Endodermal cell (in vitro differentiated cells): ENCODE measurements around the gene SLIT3. TPM values are rescaled to one million over a fixed set of nuclear protein-coding genes. Genes with fewer than 3 reads are reported as not detected.

Source experiments
- DNase-seq: peaks from one replicate; pipeline ENCODE4 v3.0.0-alpha.2; 2017
- H3K27ac ChIP-seq: 2 replicates; pipeline ENCODE4 v1.5.1; 2013; ENCODE audit warnings: mild to moderate bottlenecking, low read depth, low read length, moderate library complexity
- H3K27me3 ChIP-seq: 2 replicates; pipeline ENCODE4 v1.6.1; 2013; ENCODE audit warnings: mild to moderate bottlenecking, low read length, moderate library complexity; ENCODE audit not compliant: insufficient read depth, control insufficient read depth, poor library complexity, severe bottlenecking
- H3K36me3 ChIP-seq: 2 replicates; pipeline ENCODE4 v1.7.0; 2013; ENCODE audit warnings: mild to moderate bottlenecking, low read length, moderate library complexity; ENCODE audit not compliant: control insufficient read depth, insufficient read depth
- H3K4me1 ChIP-seq: one replicate; pipeline ENCODE4 v1.7.0; 2013; ENCODE audit warnings: low read length; ENCODE audit not compliant: control insufficient read depth, insufficient read depth
- H3K4me3 ChIP-seq: 2 replicates; pipeline ENCODE4 v1.5.1; 2013; ENCODE audit warnings: mild to moderate bottlenecking, low read length, moderate library complexity
- H3K9ac ChIP-seq: 2 replicates; pipeline ENCODE4 v1.6.1; 2013; ENCODE audit warnings: mild to moderate bottlenecking, low read length, moderate library complexity; ENCODE audit not compliant: poor library complexity, severe bottlenecking; ENCODE audit errors: extremely low read depth
- H3K9me3 ChIP-seq: 2 replicates; pipeline ENCODE4 v1.6.1; 2013; ENCODE audit warnings: mild to moderate bottlenecking, low read length, moderate library complexity; ENCODE audit not compliant: control insufficient read depth
- H3K27ac Mint-ChIP-seq: 2 replicates; pipeline ENCODE4 v1.8.0; 2020; ENCODE audit warnings: mixed read lengths
- H3K27me3 Mint-ChIP-seq: 2 replicates; pipeline ENCODE4 v1.8.0; 2021; ENCODE audit warnings: mild to moderate bottlenecking, mixed read lengths; ENCODE audit not compliant: insufficient read depth
- H3K36me3 Mint-ChIP-seq: 2 replicates; pipeline ENCODE4 v1.8.0; 2020; ENCODE audit warnings: low read depth, mixed read lengths
- H3K4me1 Mint-ChIP-seq: 2 replicates; pipeline ENCODE4 v1.8.0; 2020; ENCODE audit warnings: mixed read lengths
- H3K4me3 Mint-ChIP-seq: 2 replicates; pipeline ENCODE4 v1.8.0; 2020; ENCODE audit warnings: mild to moderate bottlenecking, moderate library complexity, mixed read lengths
- H3K9me3 Mint-ChIP-seq: 2 replicates; pipeline ENCODE4 v1.8.0; 2020; ENCODE audit warnings: mild to moderate bottlenecking, mixed read lengths
- CTCF ChIP-seq: fragments of 200-600 bp; sonication (generic); conservative IDR thresholded peaks from 2 replicates; pipeline ENCODE4 v1.5.0; 2021; ENCODE audit warnings: antibody characterized with exemption, mild to moderate bottlenecking
- WGBS, 2 experiments: methylation state at CpG; one replicate each; pipeline versions ENCODE4 v1.1.5 to v1.1.7; 2013; ENCODE audit warnings: missing lambda C conversion rate in 2 of 2, mixed read lengths in 1 of 2; ENCODE audit not compliant: insufficient coverage in 1 of 2, insufficient read length in 1 of 2; 5-methylcytosine and 5-hydroxymethylcytosine counted together
- total RNA-seq, 2 donors: library from RNA; stranded (reverse); fragmentation: NEBNext Ultra II Directional in 1 of 2; extraction: Animal tissue kit (Norgen Biotek cat#: 25700) in 1 of 2; gene quantifications; 2 replicates in 1 of 2; 3 replicates in 1 of 2; pipeline ENCODE4 v1.2.1, GENCODE V29; 2021

The SLIT3 gene
- total RNA-seq, 2 donors from 2014 or later: 2.5 to 3.4 TPM

DNA sequence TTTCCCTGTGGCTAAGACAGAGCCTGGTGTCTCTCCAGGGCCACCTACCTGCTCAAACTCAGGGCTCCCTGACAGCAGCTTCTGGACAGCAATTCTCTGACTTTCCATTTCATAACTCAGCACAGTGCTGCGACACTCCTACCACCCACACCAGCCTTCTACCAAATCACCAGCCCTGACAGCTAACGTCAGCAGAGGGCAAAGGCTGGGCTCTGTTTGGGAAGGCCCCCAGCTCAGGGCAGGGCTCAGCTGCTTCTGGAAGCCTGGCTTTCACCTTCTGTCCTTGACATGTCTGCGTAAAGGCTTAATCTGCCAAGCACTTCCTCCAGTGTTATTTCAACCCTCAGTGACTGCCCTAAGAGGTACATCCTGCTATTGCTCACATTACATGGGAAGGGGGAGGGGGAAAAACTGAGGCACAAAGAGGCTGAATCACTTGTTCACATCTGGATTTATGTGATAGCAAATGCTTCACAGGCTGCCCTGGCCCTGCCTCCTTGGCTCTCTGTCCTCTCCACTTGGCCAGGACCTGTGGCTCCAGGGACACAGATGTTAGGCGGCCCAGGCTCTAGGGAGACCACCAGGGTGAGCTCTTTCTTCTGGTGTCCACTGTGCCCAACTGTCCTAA, 619.3 kb downstream of the SLIT3 start:
- Mint-ChIP-seq H3K4me1 (peaks cover 3% of the 10 kb centered on the region), H3K9me3 (no peaks in the 10 kb centered on the region), H3K4me3 (no peak overlapping the region), H3K36me3 (no peaks in the 10 kb centered on the region), H3K27ac (no peak overlapping the region), H3K27me3 (peaks cover 11% of the 10 kb centered on the region)
- Histone ChIP-seq H3K27ac (no peak overlapping the region), H3K9ac (no peak overlapping the region), H3K36me3 (no peaks in the 10 kb centered on the region), H3K27me3 (no peaks in the 10 kb centered on the region), H3K9me3 (no peaks in the 10 kb centered on the region), H3K4me1 (no peaks in the 10 kb centered on the region), H3K4me3 (no peak overlapping the region)
- DNase-seq: peak; percentile 59
- TF ChIP-seq CTCF: peak; percentile 53
- WGBS, 2 experiments: 77 to 90% methylated on average over 2 to 4 of the region's 4 CpGs

- 86% methylated on average over 1 to 2 of the region's 2 CpGs for WGBS, 2 experiments
These were observed 620.5 kb downstream of the SLIT3 start for GRCh38 chr5:168680395-168680794.

DNA sequence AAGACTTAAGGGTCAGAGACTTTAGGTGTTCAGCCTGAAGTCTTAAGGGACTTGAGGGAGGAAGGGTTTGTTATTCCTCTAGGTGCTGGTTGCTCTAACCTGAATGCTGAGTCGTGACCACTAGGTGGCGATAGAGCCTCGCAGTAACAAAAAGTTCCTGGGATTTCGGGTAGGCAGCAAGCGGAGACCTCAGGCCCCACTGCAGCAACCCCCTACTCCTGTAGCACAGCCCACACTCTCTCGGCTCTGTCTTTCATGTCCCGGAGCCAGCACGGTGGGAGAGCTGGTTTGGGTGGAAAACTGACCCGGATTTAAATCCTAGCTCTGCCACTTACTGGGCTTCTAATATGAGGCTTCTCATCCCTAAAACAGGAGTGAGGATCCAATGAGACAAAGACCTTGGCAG, 621.4 kb downstream of the SLIT3 start:
- no peak overlapping the region for H3K27ac Mint-ChIP-seq
- 3 to 8% methylated on average over 6 to 9 of the region's 9 CpGs for WGBS, 2 experiments
- H3K36me3 Mint-ChIP-seq: no peaks in the 10 kb centered on the region
- Histone ChIP-seq H3K27ac (no peak overlapping the region), H3K9ac (no peak overlapping the region), H3K9me3 (no peaks in the 10 kb centered on the region), H3K4me1 (no peaks in the 10 kb centered on the region), H3K27me3 (no peaks in the 10 kb centered on the region), H3K4me3 (no peak overlapping the region), H3K36me3 (no peaks in the 10 kb centered on the region)
- peaks cover 9% of the 10 kb centered on the region for H3K4me1 Mint-ChIP-seq
- H3K27me3 Mint-ChIP-seq: peaks cover 7% of the 10 kb centered on the region
- TF ChIP-seq CTCF: peak; percentile 93
- DNase-seq: peak; percentile 96
- no peak overlapping the region for H3K4me3 Mint-ChIP-seq
- H3K9me3 Mint-ChIP-seq: no peaks in the 10 kb centered on the region

More at GRCh38 chr5:168680395-168680794, 620.5 kb downstream of the SLIT3 start:
- no peak for TF ChIP-seq CTCF
- Histone ChIP-seq H3K36me3 (no peaks in the 10 kb centered on the region), H3K9ac (no peak overlapping the region), H3K4me3 (no peak overlapping the region), H3K27ac (no peak overlapping the region), H3K9me3 (no peaks in the 10 kb centered on the region), H3K4me1 (no peaks in the 10 kb centered on the region), H3K27me3 (no peaks in the 10 kb centered on the region)
- Mint-ChIP-seq H3K27me3 (peaks cover 7% of the 10 kb centered on the region), H3K9me3 (no peaks in the 10 kb centered on the region), H3K36me3 (no peaks in the 10 kb centered on the region), H3K27ac (no peak overlapping the region), H3K4me1 (peaks cover 3% of the 10 kb centered on the region), H3K4me3 (no peak overlapping the region)
- no peak for DNase-seq
